Heart right ventricle (tissue), 16 donors: ENCODE results near the gene SLC35F1. TPM values are rescaled to one million over a fixed set of nuclear protein-coding genes. Genes with fewer than 3 reads are reported as not detected.

Source experiments
- ATAC-seq, 8 donors: fragments of 200-7000 bp; cut with Tn5 transposase; one replicate each; pipeline ENCODE4 v1.9.1; 2020; ENCODE audit warnings: mild to moderate bottlenecking in 8 of 8, moderate library complexity in 8 of 8, moderate number of reproducible peaks in 1 of 8
- DNase-seq, 2 donors: peaks; one replicate each; pipeline ENCODE4 v3.0.0-alpha.2; 2020
- H3K27ac ChIP-seq, 10 donors: fragments of 200-600 bp; sonication (generic) in 2 of 10; one replicate each; pipeline versions ENCODE4 v1.5.0 to v1.8.0; 2020 to 2022; ENCODE audit warnings: mild to moderate bottlenecking in 3 of 10
- H3K27me3 ChIP-seq, 7 donors: fragments of 200-600 bp; one replicate each; pipeline ENCODE4 v1.8.0; 2021 to 2022; ENCODE audit warnings: mild to moderate bottlenecking in 2 of 7
- H3K36me3 ChIP-seq, 9 donors: fragments of 200-600 bp; sonication (generic) in 1 of 9; one replicate each; pipeline versions ENCODE4 v1.5.0 to v1.8.0; 2020 to 2022; ENCODE audit warnings: mild to moderate bottlenecking in 2 of 9
- H3K4me1 ChIP-seq, 9 donors: fragments of 200-600 bp; sonication (generic) in 1 of 9; one replicate each; pipeline versions ENCODE4 v1.5.0 to v1.8.0; 2020 to 2022; ENCODE audit warnings: mild to moderate bottlenecking in 4 of 9
- H3K4me3 ChIP-seq, 10 donors: fragments of 200-600 bp; sonication (generic) in 2 of 10; one replicate each; pipeline versions ENCODE4 v1.5.0 to v1.8.0; 2020 to 2022; ENCODE audit warnings: mild to moderate bottlenecking in 7 of 10, moderate library complexity in 2 of 10
- H3K9me3 ChIP-seq, 11 donors: fragments of 200-600 bp in 10 of 11; sonication (generic) in 2 of 11; one replicate each; pipeline versions ENCODE4 v1.5.0 to v1.8.0; 2013 to 2022; ENCODE audit warnings: mild to moderate bottlenecking in 2 of 11, control low read depth in 1 of 11, moderate library complexity in 1 of 11
- WGBS, 2 donors: extraction: QIAGEN DNeasy Blood & Tissue Kit; methylation state at CpG; one replicate each; pipeline ENCODE4 v1.1.7; 2013; ENCODE audit warnings: inconsistent platforms in 1 of 2; 5-methylcytosine and 5-hydroxymethylcytosine counted together
- intact Hi-C, 10 donors: fragments of 100-400 bp; cut with DNase I; formaldehyde crosslinking; loops; one replicate each; pipeline versions ENCODE4 v1.11.1 to v1.14.2; 2022
- polyA plus RNA-seq, 2 donors: library from polyadenylated mRNA; stranded (reverse); fragments of 200-250 nt; gene quantifications; one replicate each; pipeline ENCODE4 v1.2.3, GENCODE V29; 2013
- total RNA-seq, 10 donors: library from RNA; stranded (reverse); fragmentation: NEBNext Ultra II Directional in 3 of 10; extraction: Animal tissue kit (Norgen Biotek cat#: 25700) in 3 of 10; gene quantifications; one replicate each; pipeline versions ENCODE4 v1.2.1 to v1.2.4, GENCODE V29; 2021 to 2023
- TF ChIP-seq, protein P1 (sequence below), 9 donors: fragments of 200-600 bp; sonication (generic) in 2 of 9; IDR thresholded peaks; one replicate each; pipeline versions ENCODE4 v1.5.0 to v1.8.0; 2021 to 2022; ENCODE audit warnings: antibody characterized with exemption in 9 of 9, mild to moderate bottlenecking in 5 of 9, moderate library complexity in 1 of 9
- donor health status: Arrhythmogenic right ventricular cardiomyopathy.
- donor health status: ischemic (EF 13 %, LVEDD 7.1; RV severe dilation, severe dysfunction).
- donor health status: healthy with polysubstance abuse.
- donor health status: DM: no; HTN: yes; CAD: no.
- donor health status: DM: no; HTN: no; CAD: no.
- donor health status: ischemic (EF 25% LVEDD 6.9; RV normal size, moderate dysfunction).
- donor health status: ischemic (EF 25% LVEDD 5.7; RV mildly dilated, moderate dysfunction).
- donor health status: healthy.
- donor health status: DM: yes; HTN: yes; CAD: no.
- donor health status: Ischemic cardiomyopathy.
- donor health status: ischemic (EF 35%, LVEDD 5.7; RV mildly dilated, moderate dysfunction).
- donor health status: nonischemic (EF 11% LVEDD 7.7; RV severe dilation, severe dysfunction).
- donor health status: DM: yes; HTN: yes; CAD: no.
- donor health status: PGD.
- donor health status: ischemic (EF 29% LVEDD 5.4; RV normal size, mild dysfunction).
- donor health status: nonischemic (EF 23%, LVEDD 6.1; RV moderate dilation, normal function).

SLC35F1 gene
- total and polyA plus RNA-seq, 12 donors: 0.75 to 17.7 (median 6.3) TPM

DNA sequence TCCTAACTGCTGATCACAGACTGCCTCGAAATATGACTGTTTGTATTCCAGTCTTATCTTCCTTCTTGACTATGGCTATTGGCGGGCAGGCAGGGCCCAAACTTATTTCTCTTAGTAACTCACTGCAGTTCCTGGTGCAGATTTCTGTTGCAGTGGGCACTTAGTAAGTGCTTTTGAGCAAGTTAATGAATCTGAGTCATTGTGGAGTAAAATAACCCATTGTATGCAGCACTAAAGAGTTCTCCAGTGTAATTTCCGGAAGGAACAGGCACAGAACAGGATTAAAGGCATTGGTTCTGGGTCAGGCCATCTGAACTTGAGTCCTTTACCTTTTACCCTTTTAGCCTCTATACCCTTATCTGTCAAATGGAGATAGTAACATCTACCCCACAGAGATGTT, 23.6 kb downstream of the SLC35F1 start:
- H3K27me3 ChIP-seq: no peaks in the 10 kb centered on the region
- H3K4me1 ChIP-seq: no peaks in the 10 kb centered on the region
- H3K4me3 ChIP-seq: no peak overlapping the region
- intact Hi-C loops: no loop called here
- ATAC-seq (no peak), DNase-seq (no peak)
- TF ChIP-seq, protein P1, sequence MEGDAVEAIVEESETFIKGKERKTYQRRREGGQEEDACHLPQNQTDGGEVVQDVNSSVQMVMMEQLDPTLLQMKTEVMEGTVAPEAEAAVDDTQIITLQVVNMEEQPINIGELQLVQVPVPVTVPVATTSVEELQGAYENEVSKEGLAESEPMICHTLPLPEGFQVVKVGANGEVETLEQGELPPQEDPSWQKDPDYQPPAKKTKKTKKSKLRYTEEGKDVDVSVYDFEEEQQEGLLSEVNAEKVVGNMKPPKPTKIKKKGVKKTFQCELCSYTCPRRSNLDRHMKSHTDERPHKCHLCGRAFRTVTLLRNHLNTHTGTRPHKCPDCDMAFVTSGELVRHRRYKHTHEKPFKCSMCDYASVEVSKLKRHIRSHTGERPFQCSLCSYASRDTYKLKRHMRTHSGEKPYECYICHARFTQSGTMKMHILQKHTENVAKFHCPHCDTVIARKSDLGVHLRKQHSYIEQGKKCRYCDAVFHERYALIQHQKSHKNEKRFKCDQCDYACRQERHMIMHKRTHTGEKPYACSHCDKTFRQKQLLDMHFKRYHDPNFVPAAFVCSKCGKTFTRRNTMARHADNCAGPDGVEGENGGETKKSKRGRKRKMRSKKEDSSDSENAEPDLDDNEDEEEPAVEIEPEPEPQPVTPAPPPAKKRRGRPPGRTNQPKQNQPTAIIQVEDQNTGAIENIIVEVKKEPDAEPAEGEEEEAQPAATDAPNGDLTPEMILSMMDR (IDR thresholded peaks at IDR 0.05): no peak
- 77 to 83% methylated on average over 3 of the region's 3 CpGs for WGBS, 2 donors
- H3K36me3 ChIP-seq: no peaks in the 10 kb centered on the region
- no peak overlapping the region for H3K27ac ChIP-seq
- H3K9me3 ChIP-seq: peaks cover 0 to 31% (median 8%) of the 10 kb centered on the region in 11 donors

DNA sequence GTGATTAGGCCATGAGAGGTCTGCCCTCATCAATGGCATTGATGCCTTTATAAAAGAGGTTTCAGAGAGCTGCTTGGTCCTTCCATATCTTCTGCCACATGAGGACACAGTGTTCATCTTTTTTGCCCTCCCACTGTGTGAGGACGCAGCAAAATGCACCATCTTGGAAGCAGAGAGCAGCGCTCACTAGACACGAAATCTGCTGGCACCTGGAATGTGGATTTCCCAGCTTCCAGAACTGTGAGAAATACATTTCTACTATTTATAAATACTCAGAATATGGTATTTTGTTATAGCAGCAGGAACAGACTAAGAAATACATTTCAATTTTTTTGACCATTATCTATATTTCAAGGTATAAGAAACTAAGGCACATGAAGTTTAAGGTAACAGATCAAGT, 24.9 kb downstream of the SLC35F1 start:
- Histone ChIP-seq H3K4me1 (no peaks in the 10 kb centered on the region), H3K36me3 (no peaks in the 10 kb centered on the region), H3K4me3 (no peak overlapping the region), H3K27me3 (no peaks in the 10 kb centered on the region), H3K9me3 (peaks cover 0 to 31% (median 8%) of the 10 kb centered on the region in 11 donors), H3K27ac (no peak overlapping the region)
- intact Hi-C loops: no loop called here
- DNase-seq (no peak), ATAC-seq (no peak)
- TF ChIP-seq, protein P1 (IDR thresholded peaks at IDR 0.05): no peak
- 85 to 91% methylated on average over 3 of the region's 3 CpGs for WGBS, 2 donors

DNA sequence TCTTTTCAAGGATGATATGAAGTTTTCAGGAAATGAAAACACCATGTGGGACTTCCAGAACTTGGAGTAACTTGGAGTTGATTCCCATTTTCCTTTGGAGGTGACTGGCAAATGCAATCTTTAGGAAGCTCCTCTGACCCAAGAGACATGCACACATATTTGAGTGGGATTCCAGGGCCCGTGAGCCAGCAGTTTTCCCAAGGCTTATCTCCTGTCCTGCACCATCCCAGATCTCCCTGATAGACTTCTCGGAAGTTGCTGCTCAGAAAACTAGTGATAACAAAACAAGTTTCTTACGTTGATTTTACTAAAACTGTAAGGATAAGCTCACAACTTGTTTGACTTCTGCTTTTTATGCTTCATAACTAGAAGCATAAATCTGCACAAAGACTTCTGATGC, 25.6 kb downstream of the SLC35F1 start:
- intact Hi-C loops: no loop called here
- no peak overlapping the region for H3K27ac ChIP-seq
- no peak for ATAC-seq
- 29 to 30% methylated on average over 3 of the region's 3 CpGs for WGBS, 2 donors
- H3K36me3 ChIP-seq: no peaks in the 10 kb centered on the region
- H3K9me3 ChIP-seq: peaks cover 0 to 26% (median 8%) of the 10 kb centered on the region in 11 donors
- H3K4me3 ChIP-seq: no peak overlapping the region
- TF ChIP-seq, protein P1 (IDR thresholded peaks at IDR 0.05): no peak
- no peaks in the 10 kb centered on the region for H3K27me3 ChIP-seq
- DNase-seq: no peak
- H3K4me1 ChIP-seq: no peaks in the 10 kb centered on the region

DNA sequence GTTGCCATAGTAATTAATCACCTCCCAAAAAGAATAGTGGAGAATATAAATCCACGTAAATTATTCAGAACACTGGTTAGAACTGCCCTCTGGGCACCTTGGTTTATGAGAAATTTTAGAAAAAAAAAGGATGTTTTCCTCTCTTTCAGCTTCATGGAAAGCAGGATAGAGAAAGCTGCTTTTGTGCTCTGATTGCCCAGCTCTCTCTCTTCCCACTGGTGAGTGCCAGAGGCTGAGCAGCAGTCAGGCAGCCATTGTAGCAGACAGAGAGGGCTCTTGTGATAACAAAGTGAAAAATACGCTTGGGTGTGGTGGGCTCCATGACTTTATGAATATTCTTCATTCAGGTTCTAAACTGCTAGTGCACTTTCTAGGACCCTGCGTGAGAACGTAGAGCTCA, 26.4 kb downstream of the SLC35F1 start:
- H3K4me1 ChIP-seq: no peaks in the 10 kb centered on the region
- intact Hi-C loops: no loop called here
- ATAC-seq (no peak), DNase-seq (no peak)
- peaks cover 0 to 18% (median 7%) of the 10 kb centered on the region in 11 donors for H3K9me3 ChIP-seq
- no peak overlapping the region for H3K4me3 ChIP-seq
- TF ChIP-seq, protein P1 (IDR thresholded peaks at IDR 0.05): no peak
- no peaks in the 10 kb centered on the region for H3K36me3 ChIP-seq
- no peaks in the 10 kb centered on the region for H3K27me3 ChIP-seq
- WGBS, 2 donors: 73 to 78% methylated on average over 4 of the region's 4 CpGs
- H3K27ac ChIP-seq: no peak overlapping the region
